Esophagus squamous epithelium (tissue), 4 donors: Measurements from ENCODE around the gene EVI5.

Experiments used
- CTCF ChIP-seq, 6 experiments: fragments of 450-650 bp in 4 of 6; fragments of 200-600 bp in 2 of 6; sonication (generic) in 2 of 6; IDR thresholded peaks; one replicate each; pipeline ENCODE4 v1.5.1; 2016 to 2019; ENCODE audit warnings: antibody characterized with exemption in 6 of 6, mild to moderate bottlenecking in 4 of 6, moderate library complexity in 4 of 6
- POLR2A ChIP-seq, 4 donors: fragments of 450-650 bp; IDR thresholded peaks; one replicate each; pipeline ENCODE4 v1.6.1; 2017; ENCODE audit warnings: antibody characterized with exemption in 4 of 4, mild to moderate bottlenecking in 4 of 4, moderate library complexity in 3 of 4

GRCh38 chr1:92495392-92496063 lies 289.4 kb downstream of the EVI5 start:
- no peak for TF ChIP-seq CTCF (IDR thresholded peaks at IDR 0.05)
- TF ChIP-seq POLR2A (IDR thresholded peaks at IDR 0.05) = no peak
